Measurements from ENCODE around the gene PDLIM4. TPM values are rescaled to one million over a fixed set of nuclear protein-coding genes. Genes with fewer than 3 reads are reported as not detected.

The PDLIM4 gene
- total RNA-seq, 1 donor from 2014 or later, result 146 TPM

GRCh38 chr5:132303589-132303988 lies 46.1 kb downstream of the PDLIM4 start:
- H3K4me3 ChIP-seq (ENCODE audit: low read depth, low read length), result no peak overlapping the region
- H3K36me3 ChIP-seq (ENCODE audit: control insufficient read depth, insufficient read depth, low read length), result no peaks in the 10 kb centered on the region
- DNase-seq (ENCODE audit: low read depth), result no peak
- H3K27me3 ChIP-seq (ENCODE audit: control insufficient read depth, insufficient read depth, low read length), result no peaks in the 10 kb centered on the region
- TF ChIP-seq CTCF (IDR thresholded peaks at IDR 0.05; ENCODE audit: insufficient read depth, low read length, poor library complexity, severe bottlenecking), result no peak

- no peaks in the 10 kb centered on the region for H3K36me3 ChIP-seq (ENCODE audit: control insufficient read depth, insufficient read depth, low read length)
- no peak overlapping the region for H3K4me3 ChIP-seq (ENCODE audit: low read depth, low read length)
- no peaks in the 10 kb centered on the region for H3K27me3 ChIP-seq (ENCODE audit: control insufficient read depth, insufficient read depth, low read length)
- no peak for TF ChIP-seq CTCF (IDR thresholded peaks at IDR 0.05; ENCODE audit: insufficient read depth, low read length, poor library complexity, severe bottlenecking)
- DNase-seq (ENCODE audit: low read depth), result no peak
These were observed 47.9 kb downstream of the PDLIM4 start for GRCh38 chr5:132305420-132305819.

DNA sequence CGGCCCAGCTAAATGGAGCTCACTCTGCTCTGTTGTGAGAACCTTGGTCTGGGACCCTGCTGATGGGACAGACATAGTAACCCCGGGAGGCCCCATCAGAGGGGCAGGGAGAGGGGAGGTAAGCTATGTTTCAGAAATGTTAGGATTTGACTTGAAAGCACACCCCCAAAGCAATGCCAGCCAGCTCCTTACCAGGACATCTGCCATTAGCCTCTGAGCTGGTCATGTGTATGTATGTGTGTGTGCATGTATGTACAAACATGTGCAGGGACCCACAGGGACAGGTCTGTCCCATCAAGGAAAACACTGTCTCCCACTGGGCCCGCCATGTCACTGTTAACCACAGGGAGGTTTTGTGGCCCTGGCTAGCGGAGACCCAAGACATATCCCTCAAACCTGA lies 51.2 kb downstream of the PDLIM4 start:
- no peak for DNase-seq (ENCODE audit: low read depth)
- Histone ChIP-seq H3K4me3 (ENCODE audit: low read depth, low read length) (no peak overlapping the region), H3K27me3 (ENCODE audit: control insufficient read depth, insufficient read depth, low read length) (no peaks in the 10 kb centered on the region), H3K36me3 (ENCODE audit: control insufficient read depth, insufficient read depth, low read length) (no peaks in the 10 kb centered on the region)
- TF ChIP-seq CTCF (IDR thresholded peaks at IDR 0.05; ENCODE audit: insufficient read depth, low read length, poor library complexity, severe bottlenecking), result no peak

DNA sequence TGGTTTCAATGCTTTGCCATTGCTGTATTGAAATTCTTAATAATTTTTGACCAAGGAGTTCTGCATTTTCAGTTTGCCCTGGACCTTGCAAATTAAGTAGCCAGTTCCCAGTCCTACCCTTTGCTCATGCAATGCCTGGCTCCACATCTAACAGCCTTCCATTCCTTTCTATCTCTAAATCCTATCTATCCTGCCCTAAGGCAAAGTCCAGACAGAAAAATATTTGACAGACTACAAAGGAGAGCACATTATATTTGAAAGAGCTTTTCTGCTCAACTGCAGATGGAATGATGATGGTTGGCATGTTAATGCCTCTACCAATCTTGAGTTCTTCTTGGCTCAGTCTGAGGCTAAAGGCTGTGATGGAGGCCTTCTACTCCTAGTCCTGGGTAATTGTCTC lies 52.2 kb downstream of the PDLIM4 start:
- no peak for TF ChIP-seq CTCF (IDR thresholded peaks at IDR 0.05; ENCODE audit: insufficient read depth, low read length, poor library complexity, severe bottlenecking)
- Histone ChIP-seq H3K27me3 (ENCODE audit: control insufficient read depth, insufficient read depth, low read length) (no peaks in the 10 kb centered on the region), H3K36me3 (ENCODE audit: control insufficient read depth, insufficient read depth, low read length) (no peaks in the 10 kb centered on the region), H3K4me3 (ENCODE audit: low read depth, low read length) (no peak overlapping the region)
- DNase-seq (ENCODE audit: low read depth), result no peak

- DNase-seq (ENCODE audit: low read depth), result no peak
These were observed 52.8 kb downstream of the PDLIM4 start for GRCh38 chr5:132310141-132310834.

More at GRCh38 chr5:132310141-132310834, 52.8 kb downstream of the PDLIM4 start:
- Histone ChIP-seq H3K4me3 (ENCODE audit: low read depth, low read length) (no peak overlapping the region), H3K27me3 (ENCODE audit: control insufficient read depth, insufficient read depth, low read length) (no peaks in the 10 kb centered on the region), H3K36me3 (ENCODE audit: control insufficient read depth, insufficient read depth, low read length) (no peaks in the 10 kb centered on the region)
- TF ChIP-seq CTCF (IDR thresholded peaks at IDR 0.05; ENCODE audit: insufficient read depth, low read length, poor library complexity, severe bottlenecking), result no peak
